HEK293T (cell line): ENCODE results near the gene BMP8A.
"Not testable (repeated sequence)": the region's sequence is repeated elsewhere in the genome, so short reads cannot be mapped to it uniquely, and the experiment has no call there.

Source experiments
- CTCF ChIA-PET: fragments of 350-600 bp; formaldehyde crosslinking; extraction: SDS; loops from one replicate; lab custom pipeline; 2021; ENCODE audit warnings: antibody characterized with exemption, inconsistent platforms; lab: Yijun Ruan, JAX
- POLR2A ChIA-PET: fragments of 350-600 bp; formaldehyde crosslinking; extraction: SDS; loops from one replicate; lab custom pipeline; 2020; ENCODE audit warnings: antibody characterized with exemption, inconsistent platforms; lab: Yijun Ruan, JAX
- DNase-seq: peaks from one replicate; pipeline ENCODE4 v3.0.0; 2012; ENCODE audit warnings: mixed read lengths; ENCODE audit errors: extremely low spot score
- ARNT ChIP-seq: fragments of 450-650 bp; IDR thresholded peaks from 2 replicates; pipeline ENCODE4 v1.6.1; 2017; ENCODE audit warnings: mild to moderate bottlenecking
- BHLHE40 ChIP-seq: fragments of 450-650 bp; IDR thresholded peaks from 2 replicates; pipeline ENCODE4 v1.6.1; 2016; ENCODE audit warnings: mild to moderate bottlenecking, moderate library complexity, borderline replicate concordance
- CTBP1 ChIP-seq: fragments of 450-650 bp; IDR thresholded peaks from 2 replicates; pipeline ENCODE4 v1.6.1; 2016; ENCODE audit warnings: borderline replicate concordance
- ELF4 ChIP-seq: fragments of 450-650 bp; IDR thresholded peaks from 2 replicates; pipeline ENCODE4 v1.6.1; 2017; ENCODE audit warnings: antibody characterized with exemption
- FOXA1 ChIP-seq: fragments of 450-650 bp; IDR thresholded peaks from 2 replicates; pipeline ENCODE4 v1.6.1; 2016; ENCODE audit warnings: mild to moderate bottlenecking
- FOXK2 ChIP-seq: fragments of 450-650 bp; IDR thresholded peaks from 2 replicates; pipeline ENCODE4 v1.6.1; 2016; ENCODE audit warnings: mild to moderate bottlenecking
- FOXM1 ChIP-seq: fragments of 450-650 bp; IDR thresholded peaks from 2 replicates; pipeline ENCODE4 v1.6.1; 2017; ENCODE audit warnings: mild to moderate bottlenecking, borderline replicate concordance
- HDGF ChIP-seq: fragments of 450-650 bp; IDR thresholded peaks from 2 replicates; pipeline ENCODE4 v1.6.1; 2017; ENCODE audit warnings: antibody characterized with exemption, borderline replicate concordance
- L3MBTL2 ChIP-seq: fragments of 450-650 bp; conservative IDR thresholded peaks from 2 replicates; pipeline ENCODE4 v1.6.1; 2016; ENCODE audit warnings: mild to moderate bottlenecking
- LEF1 ChIP-seq: fragments of 450-650 bp; IDR thresholded peaks from 2 replicates; pipeline ENCODE4 v1.6.1; 2017; ENCODE audit warnings: mild to moderate bottlenecking, borderline replicate concordance
- NFRKB ChIP-seq: fragments of 450-650 bp; IDR thresholded peaks from 2 replicates; pipeline ENCODE4 v1.6.1; 2016; ENCODE audit warnings: mild to moderate bottlenecking, moderate library complexity
- PKNOX1 ChIP-seq: fragments of 450-650 bp; IDR thresholded peaks from 2 replicates; pipeline ENCODE4 v1.6.1; 2016
- SP1 ChIP-seq: fragments of 450-650 bp; IDR thresholded peaks from 2 replicates; pipeline ENCODE4 v1.6.1; 2017
- SUZ12 ChIP-seq: fragments of 450-650 bp; IDR thresholded peaks from 2 replicates; pipeline ENCODE4 v1.6.1; 2016; ENCODE audit warnings: mild to moderate bottlenecking
- TARDBP ChIP-seq: fragments of 450-650 bp; IDR thresholded peaks from 2 replicates; pipeline ENCODE4 v1.6.1; 2016
- ZNF384 ChIP-seq: fragments of 450-650 bp; IDR thresholded peaks from 2 replicates; pipeline ENCODE4 v1.6.1; 2016

Gene BMP8A

GRCh38 chr1:39491146-39491921, at the start of gene BMP8A:
Gene BMP8A, plus strand, starts transcription at chr1:39491636. Its CDS starts 356 bp downstream, at chr1:39491992.
- TF ChIP-seq NFRKB = no peak
- no peak for TF ChIP-seq ARNT
- TF ChIP-seq ELF4 = no peak
- TF ChIP-seq LEF1 = no peak
- TF ChIP-seq ZNF384 = no peak
- TF ChIP-seq TARDBP = no peak
- no peak for TF ChIP-seq BHLHE40
- TF ChIP-seq FOXM1 = no peak
- TF ChIP-seq HDGF = no peak
- TF ChIP-seq PKNOX1 = no peak
- no peak for TF ChIP-seq FOXK2
- no peak for TF ChIP-seq SP1
- ChIA-PET CTCF (interaction anchor here (0.6 kb wide), 1 partner anchor 367 kb away, joined by 3 read pairs; no protein-coding TSS in a partner anchor), POLR2A (no interaction called here)
- DNase-seq = peak; percentile 88

GRCh38 chr1:39441797-39442196, 49.6 kb upstream of the BMP8A start:
- ChIA-PET CTCF (interaction anchor here (0.6 kb wide), 1 partner anchor 183 kb away, joined by 3 read pairs; no protein-coding TSS in a partner anchor), POLR2A (no interaction called here)
- no peak for DNase-seq
- no peak for TF ChIP-seq FOXK2
- TF ChIP-seq L3MBTL2 = no peak
- TF ChIP-seq ZNF384 = no peak
- TF ChIP-seq FOXA1 = no peak
- no peak for TF ChIP-seq PKNOX1
- TF ChIP-seq SP1 = no peak

GRCh38 chr1:39445573-39445972, 45.9 kb upstream of the BMP8A start:
- TF ChIP-seq SP1 (no peak), NFRKB (no peak), ELF4 (no peak), BHLHE40 (no peak), FOXK2 (no peak), HDGF (no peak), LEF1 (no peak), ZNF384 (no peak), TARDBP (no peak), PKNOX1 (no peak)
- ChIA-PET POLR2A (no interaction called here), CTCF (no interaction called here)
- no peak for DNase-seq

- TF ChIP-seq L3MBTL2 (no peak), CTBP1 (no peak), LEF1 (no peak), HDGF (no peak), FOXA1 (no peak), PKNOX1 (no peak), NFRKB (no peak), FOXK2 (no peak), ZNF384 (no peak), ARNT (no peak), BHLHE40 (no peak), TARDBP (no peak), SP1 (no peak), SUZ12 (no peak), FOXM1 (no peak), ELF4 (no peak)
- CTCF ChIA-PET = interaction anchor here (1.2 kb wide), 1 partner anchor 92 kb away, joined by 3 read pairs; no protein-coding TSS in a partner anchor
- POLR2A ChIA-PET = no interaction called here
- DNase-seq = no peak
Measured at GRCh38 chr1:39446986-39447567, 44.4 kb upstream of the BMP8A start.

GRCh38 chr1:39450041-39450440, 41.4 kb upstream of the BMP8A start:
- DNase-seq, POLR2A ChIA-PET, CTCF ChIA-PET: not testable (repeated sequence)
